Measurements from ENCODE around the gene PTPRN2. TPM values are rescaled to one million over a fixed set of nuclear protein-coding genes. Genes with fewer than 3 reads are reported as not detected.

The PTPRN2 gene
- total and polyA plus RNA-seq, 2 donors (not counting 3 experiments of a cell fraction or from before 2014, with no cell fraction given): 0.62 to 0.88 TPM

DNA sequence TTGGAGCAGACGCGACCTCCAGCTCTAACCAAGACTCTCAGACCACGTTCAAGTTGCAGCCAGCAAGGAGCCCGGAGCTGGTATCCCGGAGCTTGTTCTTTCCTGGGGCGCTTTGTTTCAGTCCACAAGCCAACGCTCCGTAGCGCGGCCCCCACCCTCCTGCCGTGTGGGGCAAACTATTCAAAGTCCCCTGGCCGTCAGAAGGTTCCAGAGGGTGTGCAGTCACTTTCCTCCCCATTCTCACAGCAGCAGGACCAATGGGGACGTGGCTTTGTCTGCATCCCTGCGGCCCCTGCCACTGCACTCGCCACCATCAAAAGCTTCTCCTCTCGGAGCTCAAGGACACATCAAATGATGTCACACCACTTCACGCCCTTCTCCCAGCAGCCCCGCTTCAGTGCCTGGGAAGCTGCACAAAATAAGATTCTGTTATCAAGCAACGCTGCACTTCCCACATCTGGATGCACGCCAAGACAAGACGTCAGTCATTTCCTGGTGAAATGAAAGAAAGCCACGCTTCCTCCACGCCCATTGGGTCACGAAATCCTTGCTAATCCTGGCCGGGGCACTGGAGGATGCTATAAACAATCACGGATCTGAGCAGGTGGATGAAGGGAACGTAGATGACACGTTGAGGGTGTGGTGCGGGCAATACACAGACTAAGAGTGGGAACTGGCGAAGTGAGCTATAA lies 348.2 kb downstream of the PTPRN2 start:
- Histone ChIP-seq H4K20me1 (replicated peaks; ENCODE audit: control insufficient read depth, extremely low read depth, insufficient read depth, low read length) (no peaks in the 10 kb centered on the region), H3K27me3 (ENCODE audit: control insufficient read depth in 2 of 2, insufficient read depth in 2 of 2, low read length in 2 of 2) (no peaks in the 10 kb centered on the region), H3K4me1 (ENCODE audit: control insufficient read depth, extremely low read depth, insufficient read depth, low read length) (no peaks in the 10 kb centered on the region), H3K27ac (ENCODE audit: insufficient read depth, low read depth, low read length) (no peak overlapping the region), H3K4me2 (ENCODE audit: insufficient read depth, low read length) (no peak overlapping the region), H3K4me3 (replicated peaks in 1 of 3; ENCODE audit: insufficient read depth in 1 of 3, low read depth in 1 of 3, low read length in 3 of 3) (no peak overlapping the region), H2AFZ (ENCODE audit: low read depth, low read length) (no peak overlapping the region), H3K36me3 (ENCODE audit: control insufficient read depth in 2 of 2, extremely low read depth in 1 of 2, insufficient read depth in 2 of 2, low read length in 2 of 2) (no peaks in the 10 kb centered on the region), H3K9ac (replicated peaks; ENCODE audit: extremely low read depth, insufficient read depth, low read length) (no peak overlapping the region), H3K79me2 (ENCODE audit: control insufficient read depth, insufficient read depth, low read length) (no peaks in the 10 kb centered on the region), H3K9me1 (replicated peaks; ENCODE audit: control insufficient read depth, extremely low read depth, insufficient read depth, low read length) (no peaks in the 10 kb centered on the region), H3K9me3 (replicated peaks; ENCODE audit: control insufficient read depth, insufficient read depth, low read length) (peaks cover 2% of the 10 kb centered on the region)
- dilution Hi-C loops (cut with MboI; ENCODE audit: extremely low pct_ligation_motif_present, low sequenced_read_pairs) (no loop called here), intact Hi-C loops (cut with micrococcal nuclease) (no loop called here)
- ChIA-PET POLR2A (no interaction called here), CTCF (no interaction called here)
- FAIRE-seq (no peak), DNase-seq (ENCODE audit: low read depth, low spot score) (no peak)
- no TSS peak for BruUV-seq (replicated peaks)
- TF ChIP-seq POLR2AphosphoS5 (IDR thresholded peaks at IDR 0.05; ENCODE audit: insufficient read depth, low read depth, low read length): no peak
- TF ChIP-seq GATA2 (IDR thresholded peaks at IDR 0.05; ENCODE audit: insufficient read depth, insufficient read length, low read depth, low read length): no peak

DNA sequence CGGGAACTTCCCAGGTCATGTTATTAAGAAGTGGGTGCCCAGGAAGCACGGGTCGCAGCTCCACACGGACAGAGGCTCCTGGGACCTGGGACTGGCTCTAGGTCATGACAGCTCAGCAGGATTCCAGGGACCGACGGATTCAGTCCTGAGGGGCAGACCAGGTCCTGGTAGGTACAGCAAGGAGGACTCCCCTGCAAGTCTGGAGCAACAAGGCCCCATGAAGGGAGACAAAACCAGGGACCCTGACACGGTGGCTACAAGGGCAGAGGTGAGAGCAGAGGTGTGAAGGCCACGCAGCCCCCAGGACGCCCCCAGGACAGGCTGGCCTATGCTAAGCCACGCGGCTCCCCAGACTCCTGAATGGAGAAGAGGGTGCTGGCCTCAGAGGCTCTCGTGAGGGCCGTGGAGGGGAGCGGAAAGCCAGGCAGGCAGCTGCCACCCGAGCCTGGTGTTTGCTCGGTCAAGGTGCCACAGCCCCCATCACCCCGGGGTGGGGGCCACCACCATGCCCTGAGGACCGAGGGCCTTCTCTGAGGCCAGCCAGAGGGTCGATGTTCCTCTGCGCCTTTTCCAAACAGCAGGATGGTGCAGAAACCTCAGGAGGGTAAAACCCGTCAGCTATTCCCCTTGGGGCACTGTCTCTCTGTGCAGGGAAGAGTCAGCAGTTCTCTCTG lies 348.9 kb downstream of the PTPRN2 start:
- H4K20me1 ChIP-seq (replicated peaks; ENCODE audit: control insufficient read depth, extremely low read depth, insufficient read depth, low read length): no peaks in the 10 kb centered on the region
- ChIA-PET CTCF (no interaction called here), POLR2A (no interaction called here)
- DNase-seq (ENCODE audit: low read depth, low spot score) (no peak), FAIRE-seq (no peak)
- no peaks in the 10 kb centered on the region for H3K9me1 ChIP-seq (replicated peaks; ENCODE audit: control insufficient read depth, extremely low read depth, insufficient read depth, low read length)
- no peak overlapping the region for H2AFZ ChIP-seq (ENCODE audit: low read depth, low read length)
- H3K27me3 ChIP-seq (ENCODE audit: control insufficient read depth in 2 of 2, insufficient read depth in 2 of 2, low read length in 2 of 2): no peaks in the 10 kb centered on the region
- H3K79me2 ChIP-seq (ENCODE audit: control insufficient read depth, insufficient read depth, low read length): no peaks in the 10 kb centered on the region
- no peak overlapping the region for H3K4me2 ChIP-seq (ENCODE audit: insufficient read depth, low read length)
- dilution Hi-C loops (cut with MboI; ENCODE audit: extremely low pct_ligation_motif_present, low sequenced_read_pairs) (no loop called here), intact Hi-C loops (cut with micrococcal nuclease) (no loop called here)
- no peak overlapping the region for H3K9ac ChIP-seq (replicated peaks; ENCODE audit: extremely low read depth, insufficient read depth, low read length)
- TF ChIP-seq, protein P1, sequence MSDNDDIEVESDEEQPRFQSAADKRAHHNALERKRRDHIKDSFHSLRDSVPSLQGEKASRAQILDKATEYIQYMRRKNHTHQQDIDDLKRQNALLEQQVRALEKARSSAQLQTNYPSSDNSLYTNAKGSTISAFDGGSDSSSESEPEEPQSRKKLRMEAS (IDR thresholded peaks at IDR 0.05; ENCODE audit: insufficient read depth, insufficient read length): no peak
- TF ChIP-seq MYC (IDR thresholded peaks at IDR 0.05; ENCODE audit: low read depth, low read length): no peak
- TF ChIP-seq JUN (IDR thresholded peaks at IDR 0.05; ENCODE audit: borderline replicate concordance, insufficient read depth, insufficient read length, low read depth): no peak
- no peak for TF ChIP-seq FOS (IDR thresholded peaks at IDR 0.05; ENCODE audit: borderline replicate concordance, insufficient read depth, low read length)
- no peak for TF ChIP-seq EZH2 (IDR thresholded peaks at IDR 0.05; ENCODE audit: borderline replicate concordance, low read depth, low read length, severe bottlenecking)
- TF ChIP-seq GATA2 (IDR thresholded peaks at IDR 0.05; ENCODE audit: insufficient read depth, insufficient read length, low read depth, low read length): no peak
- TF ChIP-seq, protein P2, sequence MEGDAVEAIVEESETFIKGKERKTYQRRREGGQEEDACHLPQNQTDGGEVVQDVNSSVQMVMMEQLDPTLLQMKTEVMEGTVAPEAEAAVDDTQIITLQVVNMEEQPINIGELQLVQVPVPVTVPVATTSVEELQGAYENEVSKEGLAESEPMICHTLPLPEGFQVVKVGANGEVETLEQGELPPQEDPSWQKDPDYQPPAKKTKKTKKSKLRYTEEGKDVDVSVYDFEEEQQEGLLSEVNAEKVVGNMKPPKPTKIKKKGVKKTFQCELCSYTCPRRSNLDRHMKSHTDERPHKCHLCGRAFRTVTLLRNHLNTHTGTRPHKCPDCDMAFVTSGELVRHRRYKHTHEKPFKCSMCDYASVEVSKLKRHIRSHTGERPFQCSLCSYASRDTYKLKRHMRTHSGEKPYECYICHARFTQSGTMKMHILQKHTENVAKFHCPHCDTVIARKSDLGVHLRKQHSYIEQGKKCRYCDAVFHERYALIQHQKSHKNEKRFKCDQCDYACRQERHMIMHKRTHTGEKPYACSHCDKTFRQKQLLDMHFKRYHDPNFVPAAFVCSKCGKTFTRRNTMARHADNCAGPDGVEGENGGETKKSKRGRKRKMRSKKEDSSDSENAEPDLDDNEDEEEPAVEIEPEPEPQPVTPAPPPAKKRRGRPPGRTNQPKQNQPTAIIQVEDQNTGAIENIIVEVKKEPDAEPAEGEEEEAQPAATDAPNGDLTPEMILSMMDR (IDR thresholded peaks at IDR 0.05; ENCODE audit: extremely low read depth in 1 of 2, insufficient read depth in 1 of 2, low read depth in 1 of 2, low read length in 2 of 2): no peak
- TF ChIP-seq POLR2A (IDR thresholded peaks at IDR 0.05; ENCODE audit: low read depth, low read length): no peak
- no peak for TF ChIP-seq POLR2AphosphoS5 (IDR thresholded peaks at IDR 0.05; ENCODE audit: insufficient read depth, low read depth, low read length)
- no peak overlapping the region for H3K27ac ChIP-seq (ENCODE audit: insufficient read depth, low read depth, low read length)
- no peak overlapping the region for H3K4me3 ChIP-seq (replicated peaks in 1 of 3; ENCODE audit: insufficient read depth in 1 of 3, low read depth in 1 of 3, low read length in 3 of 3)
- H3K4me1 ChIP-seq (ENCODE audit: control insufficient read depth, extremely low read depth, insufficient read depth, low read length): no peaks in the 10 kb centered on the region
- BruUV-seq (replicated peaks): no TSS peak
- no peaks in the 10 kb centered on the region for H3K36me3 ChIP-seq (ENCODE audit: control insufficient read depth in 2 of 2, extremely low read depth in 1 of 2, insufficient read depth in 2 of 2, low read length in 2 of 2)
- peaks cover 2% of the 10 kb centered on the region for H3K9me3 ChIP-seq (replicated peaks; ENCODE audit: control insufficient read depth, insufficient read depth, low read length)

All from endothelial cell of umbilical vein (primary cell).